Suppressor macrophage treated with lipopolysaccharide for 4 hours (primary cell): ENCODE measurements around the gene PIGS.
"Not testable (repeated sequence)": the region's sequence is repeated elsewhere in the genome, so short reads cannot be mapped to it uniquely, and the experiment has no call there.

Experiments
- DNase-seq: peaks from one replicate; pipeline ENCODE4 v3.0.0-alpha.2; 2020

PIGS gene

GRCh38 chr17:28528327-28529012, 42.9 kb downstream of the PIGS start:
- DNase-seq = no peak

- no peak for DNase-seq
Measured at GRCh38 chr17:28527859-28528258, 43.5 kb downstream of the PIGS start.

GRCh38 chr17:28527181-28527681, 44.1 kb downstream of the PIGS start:
- DNase-seq = no peak

- DNase-seq = no peak
Measured at GRCh38 chr17:28526381-28526780, 44.9 kb downstream of the PIGS start.

- DNase-seq = no peak
Measured at GRCh38 chr17:28524476-28525424, 46.6 kb downstream of the PIGS start.

GRCh38 chr17:28523876-28524275, 47.4 kb downstream of the PIGS start:
- DNase-seq = no peak

GRCh38 chr17:28523186-28523585, 48.1 kb downstream of the PIGS start:
- DNase-seq = no peak

GRCh38 chr17:28522281-28522680, 49.0 kb downstream of the PIGS start:
- DNase-seq = not testable (repeated sequence)

- no peak for DNase-seq
Measured at GRCh38 chr17:28521311-28522085, 49.8 kb downstream of the PIGS start.

- DNase-seq = no peak
Measured at GRCh38 chr17:28520687-28521086, 50.6 kb downstream of the PIGS start.

GRCh38 chr17:28519236-28519635, 52.1 kb downstream of the PIGS start:
- no peak for DNase-seq

- DNase-seq = no peak
Measured at GRCh38 chr17:28518578-28518977, 52.7 kb downstream of the PIGS start.

- DNase-seq = peak; percentile 63
Measured at GRCh38 chr17:28518132-28518531, 53.2 kb downstream of the PIGS start.

GRCh38 chr17:28515518-28515917, 55.8 kb downstream of the PIGS start:
- DNase-seq = no peak

- DNase-seq = no peak
Measured at GRCh38 chr17:28514561-28515002, 56.7 kb downstream of the PIGS start.

GRCh38 chr17:28513476-28513875, 57.8 kb downstream of the PIGS start:
- no peak for DNase-seq

GRCh38 chr17:28511858-28512461, 59.4 kb downstream of the PIGS start:
- no peak for DNase-seq

- peak; percentile 81 for DNase-seq
Measured at GRCh38 chr17:28509789-28510188, 61.5 kb downstream of the PIGS start.

GRCh38 chr17:28508211-28508724, 63.1 kb downstream of the PIGS start:
- DNase-seq = no peak

- no peak for DNase-seq
Measured at GRCh38 chr17:28507567-28508203, 63.6 kb downstream of the PIGS start.

GRCh38 chr17:28506763-28507487, 64.4 kb downstream of the PIGS start:
- no peak for DNase-seq
